Activated CD4-positive, CD25-positive, alpha-beta regulatory T cell (primary cell): ENCODE measurements around the gene NSRP1.
"Not testable (repeated sequence)": the region's sequence is repeated elsewhere in the genome, so short reads cannot be mapped to it uniquely, and the experiment has no call there.

Experiments used
- DNase-seq, 4 experiments: peaks; one replicate each; lab custom pipeline; 2025; lab: John Stamatoyannopoulos, UW

Gene NSRP1

DNA sequence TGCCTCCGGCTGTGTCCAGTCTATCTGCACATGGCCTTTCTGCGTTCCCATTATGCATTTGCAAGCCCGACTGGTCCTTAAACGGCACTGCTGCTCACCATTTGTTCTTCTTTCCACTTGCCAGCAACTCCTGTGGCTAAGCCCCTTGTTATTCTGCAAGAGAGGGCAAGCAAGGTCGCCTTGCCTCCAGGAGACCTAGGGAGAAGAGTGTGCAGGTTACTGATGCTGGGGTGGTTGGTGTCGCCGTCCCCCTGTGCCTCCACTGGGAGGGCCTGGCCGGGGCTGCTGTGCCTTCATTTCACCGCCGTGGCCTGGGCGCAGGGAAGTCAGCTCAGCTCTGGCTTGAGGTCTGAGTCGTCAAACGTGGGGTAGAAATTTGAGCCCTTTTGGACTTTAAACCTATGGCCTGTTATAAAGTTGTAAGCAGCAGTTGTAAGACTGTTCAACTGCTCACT, 106.1 kb downstream of the NSRP1 start:
- no peak for DNase-seq

DNA sequence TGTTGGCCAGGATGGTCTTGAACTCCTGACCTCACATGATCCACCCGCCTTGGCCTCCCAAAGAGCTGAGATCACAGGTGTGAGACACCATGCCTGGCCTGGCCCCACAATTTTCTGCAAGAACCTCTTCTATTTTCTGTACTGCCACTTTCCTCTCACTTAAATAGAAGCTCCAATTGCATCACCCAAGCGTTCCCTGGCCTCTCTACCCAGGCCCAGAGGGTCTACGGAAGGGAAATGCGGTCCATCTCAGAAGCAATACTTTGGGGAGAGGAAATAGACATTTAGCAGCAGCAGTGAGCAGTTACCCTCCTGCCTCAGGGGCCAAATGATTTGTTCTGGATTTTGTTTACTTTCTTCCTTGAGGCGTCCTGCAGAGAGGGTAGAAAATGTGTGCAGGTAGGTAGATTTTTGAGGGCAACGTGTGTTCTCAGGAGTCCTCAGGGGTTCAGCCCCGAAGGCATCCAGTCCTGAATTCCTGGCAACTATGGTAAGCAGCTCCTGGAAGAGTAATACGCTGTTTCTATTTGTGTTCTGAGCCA, 107.9 kb downstream of the NSRP1 start:
- DNase-seq = no peak

DNA sequence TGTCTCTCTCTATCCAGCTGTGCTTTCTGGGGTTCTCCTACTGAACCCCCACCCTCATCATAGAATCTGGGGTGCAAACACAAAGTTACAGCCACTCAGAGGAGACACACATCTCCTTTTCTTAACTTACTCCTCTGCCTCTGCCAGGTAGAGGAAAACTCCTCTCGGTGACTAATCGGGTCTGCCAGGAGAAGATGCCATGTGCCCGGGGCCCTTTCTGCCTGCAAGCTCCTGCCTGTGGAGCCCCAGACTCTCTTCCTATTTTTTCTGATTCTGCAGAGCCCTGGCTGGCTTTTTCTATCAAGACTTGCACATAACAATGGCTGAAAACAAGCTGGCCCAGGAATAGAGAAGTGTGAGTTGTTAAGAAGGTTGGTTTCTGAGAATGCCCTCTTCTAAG, 108.5 kb downstream of the NSRP1 start:
- DNase-seq = no peak

DNA sequence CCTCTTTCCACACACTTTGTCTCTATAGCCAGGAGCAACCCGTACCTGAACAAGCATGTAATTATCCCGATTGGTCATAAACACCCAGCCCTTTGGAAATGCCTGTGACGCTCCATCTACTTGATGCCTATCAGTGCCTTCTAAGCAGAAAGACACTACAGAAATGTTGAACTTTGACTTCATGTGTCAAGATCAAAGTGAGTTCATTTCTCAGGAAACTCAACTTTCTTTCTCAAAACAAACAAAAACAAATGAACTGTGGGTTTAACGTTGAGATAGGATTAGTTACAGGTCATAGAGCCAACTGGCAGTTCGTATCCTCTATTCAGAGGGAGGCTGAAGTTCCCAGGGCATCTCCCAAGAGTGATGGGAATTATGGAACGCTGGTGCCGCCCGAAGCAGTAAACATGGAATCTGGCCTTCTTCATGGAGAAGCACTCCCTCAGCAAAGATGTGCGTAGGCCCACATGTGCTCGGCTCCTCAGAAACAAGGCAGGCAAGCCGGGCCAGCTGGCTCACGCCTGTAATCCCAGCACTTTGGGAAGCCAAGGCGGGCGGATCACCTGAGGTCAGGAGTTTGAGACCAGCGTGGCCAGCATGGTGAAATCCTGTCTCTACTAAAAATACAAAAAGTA, 109.4 kb downstream of the NSRP1 start:
- no peak for DNase-seq

DNA sequence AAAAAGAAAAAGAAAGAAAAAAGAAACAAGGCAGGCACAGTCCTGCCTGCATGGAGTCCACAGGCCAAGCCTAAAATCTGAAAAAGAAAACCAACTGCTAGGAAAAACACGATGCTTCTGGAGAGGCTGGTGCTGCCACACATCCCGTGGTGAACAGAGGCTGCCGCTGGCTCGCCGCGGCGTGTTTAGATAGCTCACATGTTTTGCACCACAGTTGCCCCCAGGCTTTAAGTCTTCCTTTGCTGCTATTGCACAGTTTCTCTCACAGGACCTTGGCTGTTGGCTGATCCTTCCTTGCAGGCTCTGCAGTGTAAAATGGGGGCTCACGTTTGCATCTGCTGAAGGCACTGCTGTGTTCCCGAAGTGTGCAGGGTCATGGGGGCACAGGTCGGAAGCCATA, 110.3 kb downstream of the NSRP1 start:
- no peak for DNase-seq

DNA sequence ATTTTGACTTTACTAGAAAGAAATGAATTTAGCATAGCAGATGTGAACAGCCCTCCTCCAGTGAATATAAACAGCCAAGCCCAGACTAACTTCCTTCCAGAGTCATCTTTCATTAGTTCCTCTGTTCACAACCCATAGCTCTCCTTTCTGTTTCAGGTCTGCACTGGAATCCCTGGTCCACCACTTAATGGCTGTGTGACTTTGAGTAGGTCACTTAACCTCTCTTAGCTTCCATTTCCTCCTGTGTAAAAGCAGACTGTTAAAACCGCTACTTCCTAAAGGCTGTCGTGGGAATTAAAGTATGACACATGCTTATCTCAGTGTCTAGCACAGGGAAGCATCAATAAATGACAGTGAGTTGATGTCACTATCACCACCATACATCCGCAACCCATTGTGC, 111.4 kb downstream of the NSRP1 start:
- no peak for DNase-seq

DNA sequence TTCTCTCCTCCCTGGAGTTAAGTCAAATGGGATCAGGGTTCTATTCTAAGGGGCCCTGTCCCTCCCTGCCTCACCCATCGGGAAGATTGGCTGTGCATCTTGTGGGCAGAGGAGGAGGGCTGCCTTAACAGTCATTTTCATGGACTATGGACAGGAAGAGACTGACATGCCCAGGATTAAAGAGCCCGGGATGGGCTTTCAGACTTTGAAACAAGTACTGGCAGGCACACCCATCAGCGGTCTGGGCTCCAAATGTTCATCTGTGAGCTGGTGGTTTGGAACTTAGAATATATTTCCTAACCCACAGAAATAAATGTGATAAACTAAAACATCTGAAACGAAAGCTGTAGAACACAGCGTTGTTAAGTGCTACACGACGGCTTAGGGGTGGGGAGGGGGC, 112.4 kb downstream of the NSRP1 start:
- DNase-seq = no peak

DNA sequence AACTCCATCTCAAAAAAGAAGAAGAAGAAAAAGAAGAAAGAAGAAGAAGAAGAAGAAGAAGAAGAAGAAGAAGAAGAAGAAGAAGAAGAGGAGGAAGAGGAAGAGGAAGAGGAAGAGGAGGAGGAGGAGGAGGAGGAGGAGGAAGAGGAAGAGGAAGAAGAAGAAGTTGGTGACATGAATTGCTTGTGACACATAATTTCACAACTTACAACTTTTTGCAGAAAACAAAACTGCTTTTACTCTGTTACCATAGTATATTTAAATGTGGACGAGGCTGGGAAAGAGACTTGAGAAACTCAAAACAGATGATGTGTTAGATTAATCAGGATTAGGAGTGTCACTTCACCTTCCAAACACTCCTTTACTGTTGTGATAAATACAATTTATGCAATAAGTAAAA, 113.4 kb downstream of the NSRP1 start:
- DNase-seq = not testable (repeated sequence)

DNA sequence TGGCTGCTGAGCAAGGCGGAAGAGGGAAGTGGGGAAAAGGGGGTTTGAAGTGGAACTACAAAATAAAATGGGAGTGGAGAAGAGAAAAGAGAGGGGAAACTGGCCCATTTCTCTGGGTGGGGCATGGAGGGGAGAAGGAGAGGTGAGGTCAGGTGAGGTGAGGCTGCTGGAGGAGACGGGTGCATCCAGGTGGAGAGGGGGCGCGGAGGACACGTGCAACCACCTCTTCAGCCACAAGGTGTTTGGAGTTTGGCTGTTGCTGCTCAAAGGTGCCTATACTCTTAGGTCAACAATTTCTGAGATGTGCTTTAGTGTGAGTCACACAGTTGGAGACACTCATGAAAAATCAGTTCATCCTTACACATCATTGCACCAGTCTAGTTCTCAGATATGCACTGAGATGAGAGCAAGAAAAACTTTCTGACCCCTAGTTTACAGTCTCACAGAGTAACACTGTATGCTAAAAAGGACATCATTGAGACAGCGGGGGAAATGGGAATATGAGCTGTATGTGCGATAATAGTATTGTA, 114.0 kb downstream of the NSRP1 start:
- DNase-seq = no peak

DNA sequence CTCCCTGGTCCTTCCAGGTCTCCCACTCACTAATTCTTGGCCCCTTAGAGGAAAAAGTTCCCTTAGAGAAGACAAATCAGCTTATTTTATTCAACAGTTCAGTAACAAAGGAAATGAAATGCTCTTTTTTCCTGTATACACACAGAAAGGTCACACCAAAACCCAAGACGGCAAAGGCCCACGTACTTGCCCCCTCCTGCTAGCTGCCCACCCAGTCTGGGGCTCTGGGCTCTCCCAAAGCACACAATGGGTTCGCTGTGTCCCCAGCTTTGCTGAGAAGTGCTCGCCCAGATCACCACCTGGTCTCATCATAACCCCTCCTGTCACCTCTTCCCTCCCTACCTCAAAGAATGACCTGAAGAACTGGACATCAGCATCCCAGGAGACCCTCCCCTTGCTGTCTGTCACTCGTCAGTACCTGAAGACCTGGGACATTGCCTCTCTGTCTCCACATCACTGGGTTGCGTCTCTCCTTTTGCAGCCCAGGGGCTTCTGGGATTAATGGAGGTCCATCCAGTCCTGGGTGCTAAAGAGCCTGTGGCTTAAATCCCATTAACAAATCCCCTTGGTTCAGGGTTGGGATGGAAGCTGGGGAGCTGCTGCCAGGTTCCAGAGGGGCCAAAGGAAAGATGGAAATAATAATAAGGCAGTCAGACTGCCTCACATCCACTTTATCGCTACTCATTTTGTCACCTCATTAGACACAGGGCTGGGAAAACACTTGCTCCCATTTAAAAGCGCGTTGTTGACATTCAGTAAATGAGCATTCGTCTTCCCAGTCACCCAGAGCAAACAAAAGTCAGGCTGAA, 115.6 kb downstream of the NSRP1 start:
- DNase-seq = no peak

DNA sequence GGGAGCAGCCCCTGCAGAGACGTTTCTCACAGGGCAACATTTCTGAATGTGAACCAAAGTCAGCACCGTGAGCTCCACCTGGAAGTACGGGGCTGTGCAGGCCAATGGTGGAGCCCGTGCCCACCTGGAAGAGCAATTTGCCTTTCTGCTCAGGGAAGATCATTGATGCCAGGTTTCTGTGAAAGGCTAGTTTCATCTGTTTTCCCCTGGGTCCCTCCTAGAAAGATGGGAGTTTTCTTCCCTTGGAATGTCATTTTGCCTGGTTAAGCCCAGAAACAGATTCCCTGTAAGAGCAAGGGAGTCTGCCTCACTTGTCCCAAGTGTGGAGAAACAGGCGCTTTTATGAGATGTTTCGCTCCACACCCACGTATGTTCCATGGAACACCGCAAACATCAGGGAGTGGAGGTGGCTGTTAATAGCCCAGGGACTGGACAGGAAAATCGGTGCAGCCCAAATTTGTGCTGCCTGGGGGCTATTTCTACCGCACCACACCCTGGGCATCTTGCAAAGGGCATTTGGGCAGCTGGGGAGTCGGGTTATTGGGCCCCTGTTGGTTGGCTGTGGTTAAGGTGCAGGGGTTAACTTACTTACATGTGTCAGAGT, 116.3 kb downstream of the NSRP1 start:
- DNase-seq = no peak

DNA sequence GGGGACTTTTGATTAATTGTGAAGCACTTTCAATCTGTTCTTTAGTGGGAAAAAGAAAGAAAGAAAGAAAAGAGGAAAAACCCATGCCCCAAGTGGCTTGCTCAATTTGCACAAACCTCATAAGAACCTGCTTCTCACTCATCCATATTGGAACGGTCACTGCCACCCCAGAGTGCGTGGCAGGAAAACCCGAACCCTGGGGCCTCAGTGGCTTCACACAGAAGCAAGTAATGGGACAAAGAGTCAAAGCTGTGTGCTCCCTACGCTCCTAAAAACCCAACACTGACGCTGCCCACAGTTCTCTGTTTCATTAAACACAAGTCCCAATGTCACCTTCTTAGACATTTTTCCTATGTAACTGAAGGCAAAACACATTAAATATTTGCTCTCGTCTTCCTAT, 117.7 kb downstream of the NSRP1 start:
- no peak for DNase-seq

DNA sequence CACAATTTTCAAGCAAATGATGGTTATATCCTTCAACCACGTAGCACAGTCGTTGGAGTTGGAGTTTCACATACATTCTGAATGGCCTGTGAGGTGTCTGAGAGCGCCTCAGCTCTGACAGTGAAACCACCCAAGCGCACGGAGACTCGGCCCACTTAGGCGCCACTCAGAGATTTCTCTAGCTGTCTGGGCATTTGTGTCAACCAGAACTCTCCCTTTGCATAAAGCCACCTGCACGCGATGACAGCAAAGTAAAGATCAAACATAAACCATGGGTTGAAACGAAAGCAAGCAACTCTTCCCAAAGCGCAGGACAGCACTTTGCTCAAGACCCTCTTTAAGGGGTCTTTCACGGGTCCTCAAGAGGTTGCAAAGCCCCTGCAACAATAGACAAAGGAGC, 118.3 kb downstream of the NSRP1 start:
- no peak for DNase-seq

DNA sequence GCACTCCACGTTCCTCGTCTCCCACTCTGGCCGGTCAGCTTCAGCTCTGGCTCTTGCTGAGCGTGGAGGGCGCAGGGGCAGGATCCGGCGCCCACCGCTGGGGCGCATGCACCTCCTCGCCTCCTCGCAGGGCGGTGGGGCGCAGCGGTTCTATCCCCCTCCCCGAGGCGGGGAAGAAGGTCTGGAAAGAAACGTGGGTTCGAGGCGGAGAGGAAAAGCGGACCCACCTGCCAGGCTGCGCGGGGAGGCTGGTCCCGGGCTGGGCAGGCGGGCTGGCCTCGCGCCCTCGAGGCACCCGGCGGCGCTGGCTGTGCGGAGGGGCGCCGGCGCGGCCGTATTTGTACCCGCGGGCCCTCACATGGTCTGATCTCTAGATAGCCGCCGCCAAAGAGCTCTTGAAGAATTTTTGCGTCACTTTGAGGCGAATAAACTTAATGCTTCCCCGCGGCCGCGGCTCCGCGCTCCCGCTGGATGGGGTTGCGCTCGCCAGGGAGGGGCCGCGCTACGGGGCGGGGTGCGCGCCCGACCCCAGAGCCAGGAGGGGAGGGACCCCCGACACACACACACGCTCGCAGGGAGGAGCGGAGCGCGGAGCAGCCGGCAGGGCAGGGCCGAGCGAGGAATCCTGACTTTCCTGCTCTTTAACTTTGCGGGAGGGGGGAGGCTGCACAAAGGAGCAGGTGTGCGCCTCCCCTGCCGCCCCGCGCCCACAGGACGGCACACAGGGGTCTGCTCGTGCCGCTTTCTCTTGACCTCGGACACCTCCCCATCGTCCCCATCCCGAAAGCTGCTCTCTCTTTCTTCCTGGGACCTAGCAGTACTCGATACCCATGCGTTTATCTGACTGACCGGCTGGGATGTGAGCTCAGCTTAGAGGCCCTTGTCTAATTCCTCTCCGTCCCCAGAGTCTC, 119.0 kb downstream of the NSRP1 start, which contains the start of gene SLC6A4:
TSS of gene SLC6A4 (minus strand) at position 312 of the 911 bp plus-strand sequence. CDS start 13,739 bp downstream, outside the sequence.
- no peak for DNase-seq
